ENCODE results near the gene CFAP57. TPM values are rescaled to one million over a fixed set of nuclear protein-coding genes. Genes with fewer than 3 reads are reported as not detected.
A peak's percentile ranks its signal among the peaks of the same experiment; 100 is the strongest.

Gene CFAP57
- total RNA-seq, 4 donors from 2014 or later = 0.19 to 0.38 (median 0.24) TPM

DNA sequence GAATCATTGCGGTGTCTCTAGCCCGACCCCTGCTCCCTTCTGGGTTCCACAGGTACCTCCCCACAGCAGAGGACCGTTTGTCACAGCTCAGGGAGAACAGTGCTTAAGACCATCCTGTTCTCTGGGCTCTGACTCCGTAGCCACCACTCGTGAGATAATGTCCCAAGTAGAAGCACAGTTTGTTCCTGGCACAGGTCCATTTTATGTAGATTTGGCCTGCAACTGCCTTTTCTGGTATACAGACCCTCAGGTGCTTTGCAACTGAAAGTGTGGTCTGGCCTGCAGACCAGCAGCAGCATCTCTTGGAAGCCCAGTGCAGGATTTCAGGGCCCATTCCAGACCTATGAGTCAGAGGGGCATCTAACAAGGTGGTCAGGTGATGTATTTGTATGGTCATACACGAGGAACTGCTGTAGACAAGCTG, 69.3 kb downstream of the CFAP57 start:
- TF ChIP-seq POLR2A (IDR thresholded peaks at IDR 0.05) = no peak
- TF ChIP-seq, protein P1, sequence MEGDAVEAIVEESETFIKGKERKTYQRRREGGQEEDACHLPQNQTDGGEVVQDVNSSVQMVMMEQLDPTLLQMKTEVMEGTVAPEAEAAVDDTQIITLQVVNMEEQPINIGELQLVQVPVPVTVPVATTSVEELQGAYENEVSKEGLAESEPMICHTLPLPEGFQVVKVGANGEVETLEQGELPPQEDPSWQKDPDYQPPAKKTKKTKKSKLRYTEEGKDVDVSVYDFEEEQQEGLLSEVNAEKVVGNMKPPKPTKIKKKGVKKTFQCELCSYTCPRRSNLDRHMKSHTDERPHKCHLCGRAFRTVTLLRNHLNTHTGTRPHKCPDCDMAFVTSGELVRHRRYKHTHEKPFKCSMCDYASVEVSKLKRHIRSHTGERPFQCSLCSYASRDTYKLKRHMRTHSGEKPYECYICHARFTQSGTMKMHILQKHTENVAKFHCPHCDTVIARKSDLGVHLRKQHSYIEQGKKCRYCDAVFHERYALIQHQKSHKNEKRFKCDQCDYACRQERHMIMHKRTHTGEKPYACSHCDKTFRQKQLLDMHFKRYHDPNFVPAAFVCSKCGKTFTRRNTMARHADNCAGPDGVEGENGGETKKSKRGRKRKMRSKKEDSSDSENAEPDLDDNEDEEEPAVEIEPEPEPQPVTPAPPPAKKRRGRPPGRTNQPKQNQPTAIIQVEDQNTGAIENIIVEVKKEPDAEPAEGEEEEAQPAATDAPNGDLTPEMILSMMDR (IDR thresholded peaks at IDR 0.05) = no peak
- intact Hi-C loops (cut with DNase I; ENCODE audit: low total_unique reads) = no loop called here
- peak in 1 of 2 donors; percentile 48 for DNase-seq (ENCODE audit: low spot score in 2 of 2)
- WGBS, 2 donors = 62 to 64% methylated on average over 6 of the region's 6 CpGs
- H3K4me3 ChIP-seq (ENCODE audit: low read depth, poor library complexity, severe bottlenecking) = no peak overlapping the region

DNA sequence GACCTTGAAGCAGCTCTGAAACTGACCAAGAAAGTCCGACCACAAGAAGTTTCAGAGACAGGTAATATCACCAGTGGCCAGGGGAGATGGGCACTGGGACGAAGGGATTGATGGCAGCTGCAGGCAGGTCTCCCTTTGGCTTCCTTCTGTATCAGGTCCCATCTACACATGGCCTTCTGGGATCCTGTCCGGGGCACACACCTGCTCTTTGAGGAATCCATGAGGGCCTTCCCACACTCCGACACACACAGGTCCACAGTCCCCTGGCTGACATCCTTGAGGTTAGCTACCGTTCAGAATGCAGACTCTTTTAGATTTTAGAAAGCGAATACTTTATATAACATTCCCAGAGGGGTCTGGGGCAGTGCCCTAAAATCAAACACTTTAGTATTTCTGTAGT, 71.2 kb downstream of the CFAP57 start:
- no peak for DNase-seq (ENCODE audit: low spot score in 2 of 2)
- no peak overlapping the region for H3K4me3 ChIP-seq (ENCODE audit: low read depth, poor library complexity, severe bottlenecking)
- TF ChIP-seq, protein P1 (IDR thresholded peaks at IDR 0.05) = no peak
- no peak for TF ChIP-seq POLR2A (IDR thresholded peaks at IDR 0.05)
- 91% methylated on average over 6 of the region's 6 CpGs for WGBS, 2 donors
- intact Hi-C loops (cut with DNase I; ENCODE audit: low total_unique reads) = no loop called here

- no peak overlapping the region for H3K4me3 ChIP-seq (ENCODE audit: low read depth, poor library complexity, severe bottlenecking)
- intact Hi-C loops (cut with DNase I; ENCODE audit: low total_unique reads) = no loop called here
- no peak for DNase-seq (ENCODE audit: low spot score in 2 of 2)
- TF ChIP-seq, protein P1 (IDR thresholded peaks at IDR 0.05) = no peak
- no peak for TF ChIP-seq POLR2A (IDR thresholded peaks at IDR 0.05)
- WGBS, 2 donors = 96 to 97% methylated on average over 4 of the region's 4 CpGs
Observed at GRCh38 chr1:43246466-43247213, 74.5 kb downstream of the CFAP57 start.

DNA sequence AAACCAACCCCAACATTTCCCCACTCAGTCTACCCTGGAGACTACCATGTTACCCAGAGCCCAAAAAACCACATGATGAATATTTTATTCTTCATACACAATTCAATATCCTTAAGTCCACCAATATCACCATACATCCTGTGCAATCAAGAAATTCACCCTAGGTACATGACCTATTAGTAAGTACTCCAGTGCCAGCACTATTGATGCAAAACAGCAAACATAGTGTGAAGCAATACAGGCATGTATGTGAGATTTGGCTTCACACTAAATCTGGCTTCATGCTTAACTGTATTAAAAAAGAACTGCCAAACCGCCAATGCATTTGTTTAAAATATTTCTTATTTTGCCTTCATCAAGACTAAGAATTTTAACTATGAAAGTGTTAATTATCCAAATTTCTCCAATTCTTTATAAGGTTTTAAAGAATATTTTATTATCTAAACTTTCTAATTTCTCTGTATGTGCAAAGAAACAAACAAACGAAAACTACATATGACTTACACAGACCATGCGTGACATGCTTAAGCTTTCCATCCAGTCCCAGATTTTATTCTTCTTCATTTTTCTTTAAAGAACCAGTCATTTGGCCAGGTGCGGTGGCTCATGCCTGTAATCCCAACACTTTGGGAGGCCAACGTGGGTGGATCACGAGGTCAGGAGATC, 75.3 kb downstream of the CFAP57 start:
- 82 to 85% methylated on average over 6 of the region's 6 CpGs for WGBS, 2 donors
- H3K4me3 ChIP-seq (ENCODE audit: low read depth, poor library complexity, severe bottlenecking) = no peak overlapping the region
- TF ChIP-seq POLR2A (IDR thresholded peaks at IDR 0.05) = no peak
- TF ChIP-seq, protein P1 (IDR thresholded peaks at IDR 0.05) = no peak
- peak in 1 of 2 donors; percentile 42 for DNase-seq (ENCODE audit: low spot score in 2 of 2)
- intact Hi-C loops (cut with DNase I; ENCODE audit: low total_unique reads) = no loop called here

DNA sequence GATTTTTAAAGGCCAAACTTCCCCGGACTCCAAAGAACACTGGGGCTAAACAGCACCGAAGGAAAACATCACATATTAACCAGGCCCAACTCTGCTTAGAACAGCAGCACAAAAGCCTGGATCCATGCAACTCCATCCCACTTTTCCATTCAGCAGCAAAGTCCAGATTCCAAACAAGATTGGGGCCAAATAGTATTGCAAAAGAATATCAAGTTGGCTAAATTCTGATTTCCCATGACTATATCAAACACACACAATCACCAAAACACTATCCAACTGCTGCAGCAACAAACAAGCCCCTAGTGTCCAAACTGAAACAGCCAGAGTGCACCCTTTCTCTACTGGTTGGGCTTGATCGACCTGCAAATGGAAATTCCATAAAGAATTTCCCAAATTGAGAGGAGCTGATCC, 78.2 kb downstream of the CFAP57 start:
- no peak overlapping the region for H3K4me3 ChIP-seq (ENCODE audit: low read depth, poor library complexity, severe bottlenecking)
- WGBS, 2 donors = 66 to 76% methylated on average over 3 of the region's 3 CpGs
- no peak for DNase-seq (ENCODE audit: low spot score in 2 of 2)
- no peak for TF ChIP-seq POLR2A (IDR thresholded peaks at IDR 0.05)
- TF ChIP-seq, protein P1 (IDR thresholded peaks at IDR 0.05) = no peak
- intact Hi-C loops (cut with DNase I; ENCODE audit: low total_unique reads) = no loop called here
